Activated naive CD8-positive, alpha-beta T cell (primary cell): ENCODE results near the gene IGSF22.

Experiments used
- H3K27ac Mint-ChIP-seq: one replicate; pipeline ENCODE4 v1.8.0; 2021; ENCODE audit warnings: mixed read lengths
- H3K27me3 Mint-ChIP-seq: one replicate; pipeline ENCODE4 v1.8.0; 2021; ENCODE audit warnings: mixed read lengths
- H3K36me3 Mint-ChIP-seq: one replicate; pipeline ENCODE4 v1.8.0; 2021; ENCODE audit warnings: mixed read lengths
- H3K4me1 Mint-ChIP-seq: one replicate; pipeline ENCODE4 v1.8.0; 2021; ENCODE audit warnings: low read depth, mixed read lengths
- H3K4me3 Mint-ChIP-seq: one replicate; pipeline ENCODE4 v1.8.0; 2021; ENCODE audit warnings: mild to moderate bottlenecking, mixed read lengths
- H3K9me3 Mint-ChIP-seq: one replicate; pipeline ENCODE4 v1.8.0; 2021; ENCODE audit warnings: low read depth, mixed read lengths

Gene IGSF22

DNA sequence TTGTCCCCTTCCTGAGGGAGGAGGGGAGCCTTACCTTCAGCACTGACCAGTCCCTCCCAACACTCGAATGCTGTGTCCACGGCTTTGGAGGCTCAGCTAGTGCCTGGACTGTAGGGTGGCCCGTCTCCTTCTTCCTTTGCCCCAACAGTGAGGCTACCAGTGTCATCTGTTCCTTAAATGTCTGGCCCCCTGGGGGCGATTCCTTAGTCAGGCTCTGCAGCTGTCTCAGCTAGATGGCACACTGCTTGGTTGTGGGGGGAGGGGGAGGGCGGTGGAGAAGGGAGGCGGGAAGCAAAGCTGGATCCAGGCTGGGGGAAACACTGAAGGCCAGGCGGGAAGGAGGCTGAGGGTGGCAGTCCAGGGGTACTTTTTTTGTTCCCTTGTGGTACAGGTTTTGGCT lies at the start of gene IGSF22:
Gene IGSF22 (minus strand): TSS at position 149 of the 400 bp plus-strand sequence. CDS start 1,952 bp downstream, outside the sequence.
- Mint-ChIP-seq H3K27me3 (no peaks in the 10 kb centered on the region), H3K4me3 (no peak within 1 kb of the TSS), H3K9me3 (no peaks in the 10 kb centered on the region), H3K27ac (no peak within 1 kb of the TSS), H3K36me3 (no peaks in the 10 kb centered on the region), H3K4me1 (peaks cover 12% of the 10 kb centered on the region)

- H3K27me3 Mint-ChIP-seq, result peaks cover 10% of the 10 kb centered on the region
- no peak overlapping the region for H3K4me3 Mint-ChIP-seq
- peaks cover 5% of the 10 kb centered on the region for H3K9me3 Mint-ChIP-seq
- peaks cover 2% of the 10 kb centered on the region for H3K36me3 Mint-ChIP-seq
- H3K27ac Mint-ChIP-seq, result no peak overlapping the region
- peaks cover 9% of the 10 kb centered on the region for H3K4me1 Mint-ChIP-seq
Observed at GRCh38 chr11:18774801-18775200, 48.8 kb upstream of the IGSF22 start.

- Mint-ChIP-seq H3K4me1 (peaks cover 7% of the 10 kb centered on the region), H3K27me3 (peaks cover 10% of the 10 kb centered on the region), H3K9me3 (peaks cover 4% of the 10 kb centered on the region), H3K27ac (no peak overlapping the region), H3K36me3 (peaks cover 2% of the 10 kb centered on the region), H3K4me3 (no peak overlapping the region)
Observed at GRCh38 chr11:18773681-18774080, 47.7 kb upstream of the IGSF22 start.

DNA sequence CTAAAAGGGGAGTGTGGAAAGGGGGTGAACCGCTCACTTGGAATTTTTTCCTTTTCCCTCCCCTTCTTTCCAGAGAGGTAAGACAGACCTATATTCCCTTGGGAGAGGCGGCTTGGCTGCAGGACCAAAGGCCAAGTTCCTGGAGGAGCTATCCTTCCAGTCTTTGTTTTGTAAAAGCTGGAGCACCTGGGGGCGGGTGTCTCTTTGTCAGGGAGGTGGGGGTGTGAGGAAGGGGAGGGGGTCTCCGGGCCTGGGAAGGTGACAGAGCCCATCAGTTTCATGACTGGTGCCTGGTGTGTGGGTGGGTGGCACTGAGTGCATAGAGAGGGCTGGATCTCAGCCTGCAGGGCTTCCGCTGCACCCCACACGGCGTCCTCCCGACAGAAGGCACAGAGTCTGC lies 47.1 kb upstream of the IGSF22 start:
- Mint-ChIP-seq H3K9me3 (no peaks in the 10 kb centered on the region), H3K27ac (no peak overlapping the region), H3K4me3 (no peak overlapping the region), H3K4me1 (peaks cover 5% of the 10 kb centered on the region), H3K27me3 (peaks cover 10% of the 10 kb centered on the region), H3K36me3 (peaks cover 2% of the 10 kb centered on the region)

DNA sequence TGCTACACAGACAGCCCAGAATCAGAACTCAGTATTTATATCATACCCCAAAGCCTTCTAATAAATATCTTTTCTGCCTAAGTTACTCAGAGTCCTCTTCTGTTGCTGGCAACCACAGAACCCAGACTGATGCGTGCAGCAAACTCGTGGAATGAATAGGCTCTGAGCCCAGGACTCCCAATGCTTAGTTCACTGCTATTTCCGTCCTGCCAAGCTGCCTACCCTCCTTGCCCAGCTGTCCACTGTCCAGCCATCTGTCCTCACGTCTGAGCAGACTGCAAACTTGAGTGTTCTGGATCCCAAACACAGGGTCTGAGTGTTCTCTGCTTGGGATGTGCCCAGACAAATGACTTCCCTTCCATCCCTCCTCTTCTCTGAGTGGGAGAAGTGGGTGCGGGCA lies 46.2 kb upstream of the IGSF22 start:
- peaks cover 3% of the 10 kb centered on the region for H3K4me1 Mint-ChIP-seq
- H3K27me3 Mint-ChIP-seq, result peaks cover 10% of the 10 kb centered on the region
- H3K9me3 Mint-ChIP-seq, result no peaks in the 10 kb centered on the region
- H3K27ac Mint-ChIP-seq, result no peak overlapping the region
- H3K36me3 Mint-ChIP-seq, result peaks cover 2% of the 10 kb centered on the region
- no peak overlapping the region for H3K4me3 Mint-ChIP-seq

GRCh38 chr11:18771266-18772035 lies 45.5 kb upstream of the IGSF22 start:
- H3K9me3 Mint-ChIP-seq, result no peaks in the 10 kb centered on the region
- peaks cover 2% of the 10 kb centered on the region for H3K36me3 Mint-ChIP-seq
- H3K4me3 Mint-ChIP-seq, result no peak overlapping the region
- H3K4me1 Mint-ChIP-seq, result peaks cover 3% of the 10 kb centered on the region
- peaks cover 10% of the 10 kb centered on the region for H3K27me3 Mint-ChIP-seq
- H3K27ac Mint-ChIP-seq, result no peak overlapping the region

- peaks cover 2% of the 10 kb centered on the region for H3K36me3 Mint-ChIP-seq
- no peak overlapping the region for H3K27ac Mint-ChIP-seq
- peaks cover 3% of the 10 kb centered on the region for H3K4me1 Mint-ChIP-seq
- no peaks in the 10 kb centered on the region for H3K9me3 Mint-ChIP-seq
- H3K27me3 Mint-ChIP-seq, result peaks cover 12% of the 10 kb centered on the region
- H3K4me3 Mint-ChIP-seq, result no peak overlapping the region
Observed at GRCh38 chr11:18770479-18771125, 44.6 kb upstream of the IGSF22 start.

DNA sequence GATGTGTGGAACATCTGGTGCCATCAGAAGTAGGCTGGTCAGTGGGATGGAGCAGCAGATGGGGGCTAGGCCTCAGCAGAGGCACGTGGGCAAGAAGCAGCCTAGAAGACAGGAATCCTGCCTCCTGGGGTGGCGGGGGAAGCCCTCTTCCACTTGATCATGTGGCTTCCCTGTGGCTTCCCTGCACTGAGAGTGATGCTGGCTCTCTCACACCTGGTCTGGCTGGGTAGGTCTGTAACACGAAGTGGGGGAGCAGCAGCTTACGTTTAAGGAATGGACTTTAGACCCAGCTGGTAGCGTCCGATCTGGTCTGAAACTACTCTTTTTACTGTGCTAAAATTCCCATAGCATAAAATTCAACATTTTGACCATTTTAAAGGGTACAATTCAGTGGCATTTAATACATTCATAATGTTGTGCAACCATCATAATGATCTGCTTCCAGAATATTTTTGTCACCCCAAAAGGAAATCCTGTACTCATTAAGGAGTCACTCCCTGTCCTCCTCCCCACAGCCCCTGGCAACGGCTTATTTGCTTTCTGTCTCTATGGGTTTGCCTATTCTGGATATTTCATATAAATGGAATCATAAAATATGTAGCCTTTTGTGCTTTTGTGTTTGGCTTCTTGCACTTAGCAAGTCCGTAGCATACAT lies 43.9 kb upstream of the IGSF22 start:
- Mint-ChIP-seq H3K9me3 (no peaks in the 10 kb centered on the region), H3K4me1 (peaks cover 3% of the 10 kb centered on the region), H3K4me3 (no peak overlapping the region), H3K27ac (no peak overlapping the region), H3K36me3 (peaks cover 2% of the 10 kb centered on the region), H3K27me3 (peaks cover 12% of the 10 kb centered on the region)

- H3K9me3 Mint-ChIP-seq, result no peaks in the 10 kb centered on the region
- H3K4me3 Mint-ChIP-seq, result no peak overlapping the region
- H3K27me3 Mint-ChIP-seq, result peaks cover 12% of the 10 kb centered on the region
- H3K4me1 Mint-ChIP-seq, result peaks cover 8% of the 10 kb centered on the region
- H3K36me3 Mint-ChIP-seq, result peaks cover 2% of the 10 kb centered on the region
- no peak overlapping the region for H3K27ac Mint-ChIP-seq
Observed at GRCh38 chr11:18768978-18769377, 43.0 kb upstream of the IGSF22 start.

GRCh38 chr11:18768472-18768901 lies 42.5 kb upstream of the IGSF22 start:
- no peaks in the 10 kb centered on the region for H3K9me3 Mint-ChIP-seq

GRCh38 chr11:18766015-18766414 lies 40.0 kb upstream of the IGSF22 start:
- Mint-ChIP-seq H3K27ac (no peak overlapping the region), H3K27me3 (peaks cover 5% of the 10 kb centered on the region), H3K36me3 (peaks cover 2% of the 10 kb centered on the region), H3K9me3 (no peaks in the 10 kb centered on the region), H3K4me1 (peaks cover 11% of the 10 kb centered on the region), H3K4me3 (no peak overlapping the region)

More at GRCh38 chr11:18768472-18768901, 42.5 kb upstream of the IGSF22 start:
- Mint-ChIP-seq H3K4me1 (peaks cover 11% of the 10 kb centered on the region), H3K36me3 (peaks cover 2% of the 10 kb centered on the region), H3K4me3 (no peak overlapping the region), H3K27ac (no peak overlapping the region), H3K27me3 (peaks cover 12% of the 10 kb centered on the region)

DNA sequence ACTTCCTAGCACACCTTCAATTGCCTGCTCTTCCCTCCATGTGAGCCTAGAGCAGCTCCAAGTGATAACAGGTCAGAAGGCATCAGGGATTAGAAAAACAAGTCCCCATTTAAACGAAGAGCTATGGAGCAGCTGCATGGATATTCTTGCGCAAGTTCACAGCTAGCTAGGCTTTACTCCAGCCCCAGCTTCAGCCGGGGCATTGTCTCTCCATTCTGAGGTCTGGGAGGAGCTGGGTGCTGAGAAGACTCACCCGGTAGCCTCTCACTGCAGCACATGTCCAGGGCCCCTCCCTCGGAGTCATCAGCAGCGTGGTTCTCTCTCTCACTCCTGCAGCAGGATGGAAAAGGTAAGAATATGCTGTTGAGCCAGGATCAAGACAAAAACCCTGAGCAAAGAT lies 39.6 kb upstream of the IGSF22 start:
- Mint-ChIP-seq H3K9me3 (no peaks in the 10 kb centered on the region), H3K27ac (no peak overlapping the region), H3K4me3 (no peak overlapping the region), H3K36me3 (peaks cover 2% of the 10 kb centered on the region), H3K4me1 (peaks cover 11% of the 10 kb centered on the region), H3K27me3 (peaks cover 5% of the 10 kb centered on the region)

GRCh38 chr11:18761741-18762140 lies 35.8 kb upstream of the IGSF22 start:
- peaks cover 2% of the 10 kb centered on the region for H3K27me3 Mint-ChIP-seq
- H3K4me3 Mint-ChIP-seq, result no peak overlapping the region
- no peak overlapping the region for H3K27ac Mint-ChIP-seq
- H3K9me3 Mint-ChIP-seq, result no peaks in the 10 kb centered on the region
- H3K4me1 Mint-ChIP-seq, result peaks cover 8% of the 10 kb centered on the region
- no peaks in the 10 kb centered on the region for H3K36me3 Mint-ChIP-seq

DNA sequence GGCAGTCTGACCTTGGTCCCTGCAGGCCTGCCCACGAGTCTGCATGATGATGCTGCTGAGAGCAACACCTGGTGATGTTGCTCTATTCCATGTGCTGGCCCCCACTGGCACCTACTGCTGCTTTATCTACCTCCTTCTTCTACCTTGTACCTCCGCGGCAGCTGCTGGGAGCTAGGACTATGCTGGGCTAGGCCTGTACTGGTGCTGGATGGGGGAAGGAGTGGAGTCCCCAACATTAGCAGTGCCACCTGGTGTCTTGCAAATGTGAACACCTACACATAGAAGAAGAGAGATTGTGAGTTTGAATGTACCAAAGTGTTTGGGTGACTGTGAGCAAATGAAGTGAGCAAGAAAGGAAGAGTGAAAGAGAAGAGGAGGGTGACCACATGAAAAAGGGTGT lies 35.2 kb upstream of the IGSF22 start:
- no peak overlapping the region for H3K27ac Mint-ChIP-seq
- peaks cover 2% of the 10 kb centered on the region for H3K27me3 Mint-ChIP-seq
- H3K4me3 Mint-ChIP-seq, result no peak overlapping the region
- no peaks in the 10 kb centered on the region for H3K36me3 Mint-ChIP-seq
- H3K4me1 Mint-ChIP-seq, result peaks cover 8% of the 10 kb centered on the region
- no peaks in the 10 kb centered on the region for H3K9me3 Mint-ChIP-seq

DNA sequence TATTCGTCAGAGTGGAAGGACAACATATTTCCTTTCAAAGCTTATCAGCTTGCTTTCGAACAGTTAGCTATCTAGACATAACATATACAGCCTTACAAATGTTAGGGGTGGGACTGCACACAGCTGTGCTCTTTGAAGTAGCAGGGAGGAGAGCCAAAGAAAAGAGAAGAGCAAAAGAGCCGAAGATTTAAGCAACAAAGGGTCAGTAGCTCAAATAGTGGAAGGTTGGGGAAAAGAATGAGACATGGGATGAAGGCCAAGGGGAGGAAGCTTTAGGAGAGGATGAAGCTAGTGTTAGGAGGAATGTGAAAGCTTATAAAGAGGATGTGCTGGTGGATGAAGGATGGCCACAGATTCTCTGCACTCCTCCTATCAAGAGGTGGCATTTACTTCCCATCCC lies 31.8 kb upstream of the IGSF22 start:
- Mint-ChIP-seq H3K27ac (no peak overlapping the region), H3K9me3 (no peaks in the 10 kb centered on the region), H3K4me1 (no peaks in the 10 kb centered on the region), H3K27me3 (peaks cover 2% of the 10 kb centered on the region), H3K4me3 (no peak overlapping the region), H3K36me3 (no peaks in the 10 kb centered on the region)
